ENCODE results near the gene PRKG1. TPM values are rescaled to one million over a fixed set of nuclear protein-coding genes. Genes with fewer than 3 reads are reported as not detected.

Gene PRKG1
- total and polyA plus RNA-seq, 2 of the 8 experiments (the other 6 are each of a cell fraction or from before 2014, with no cell fraction given) = 4.2 to 15.2 TPM

DNA sequence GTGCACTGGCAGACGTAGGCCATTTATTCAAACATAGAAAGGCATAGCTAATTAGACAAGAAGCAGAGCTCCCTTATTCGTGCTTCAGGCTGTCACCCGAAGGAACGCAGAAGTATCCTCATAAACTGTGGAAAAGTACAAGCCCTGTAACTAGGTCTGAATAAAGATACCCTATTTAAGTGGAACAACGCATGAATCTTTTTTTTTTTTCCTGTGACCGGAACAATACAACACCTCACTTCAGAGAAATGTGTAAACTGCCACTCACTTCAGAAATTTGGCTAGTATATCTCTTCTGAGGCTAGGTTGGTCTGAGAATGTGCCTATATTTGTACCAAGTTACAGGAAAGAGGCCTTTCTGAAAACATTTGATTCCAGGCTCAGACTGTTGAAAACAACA is 633.1 kb downstream of the PRKG1 start (continued):
- TF ChIP-seq, protein P1, sequence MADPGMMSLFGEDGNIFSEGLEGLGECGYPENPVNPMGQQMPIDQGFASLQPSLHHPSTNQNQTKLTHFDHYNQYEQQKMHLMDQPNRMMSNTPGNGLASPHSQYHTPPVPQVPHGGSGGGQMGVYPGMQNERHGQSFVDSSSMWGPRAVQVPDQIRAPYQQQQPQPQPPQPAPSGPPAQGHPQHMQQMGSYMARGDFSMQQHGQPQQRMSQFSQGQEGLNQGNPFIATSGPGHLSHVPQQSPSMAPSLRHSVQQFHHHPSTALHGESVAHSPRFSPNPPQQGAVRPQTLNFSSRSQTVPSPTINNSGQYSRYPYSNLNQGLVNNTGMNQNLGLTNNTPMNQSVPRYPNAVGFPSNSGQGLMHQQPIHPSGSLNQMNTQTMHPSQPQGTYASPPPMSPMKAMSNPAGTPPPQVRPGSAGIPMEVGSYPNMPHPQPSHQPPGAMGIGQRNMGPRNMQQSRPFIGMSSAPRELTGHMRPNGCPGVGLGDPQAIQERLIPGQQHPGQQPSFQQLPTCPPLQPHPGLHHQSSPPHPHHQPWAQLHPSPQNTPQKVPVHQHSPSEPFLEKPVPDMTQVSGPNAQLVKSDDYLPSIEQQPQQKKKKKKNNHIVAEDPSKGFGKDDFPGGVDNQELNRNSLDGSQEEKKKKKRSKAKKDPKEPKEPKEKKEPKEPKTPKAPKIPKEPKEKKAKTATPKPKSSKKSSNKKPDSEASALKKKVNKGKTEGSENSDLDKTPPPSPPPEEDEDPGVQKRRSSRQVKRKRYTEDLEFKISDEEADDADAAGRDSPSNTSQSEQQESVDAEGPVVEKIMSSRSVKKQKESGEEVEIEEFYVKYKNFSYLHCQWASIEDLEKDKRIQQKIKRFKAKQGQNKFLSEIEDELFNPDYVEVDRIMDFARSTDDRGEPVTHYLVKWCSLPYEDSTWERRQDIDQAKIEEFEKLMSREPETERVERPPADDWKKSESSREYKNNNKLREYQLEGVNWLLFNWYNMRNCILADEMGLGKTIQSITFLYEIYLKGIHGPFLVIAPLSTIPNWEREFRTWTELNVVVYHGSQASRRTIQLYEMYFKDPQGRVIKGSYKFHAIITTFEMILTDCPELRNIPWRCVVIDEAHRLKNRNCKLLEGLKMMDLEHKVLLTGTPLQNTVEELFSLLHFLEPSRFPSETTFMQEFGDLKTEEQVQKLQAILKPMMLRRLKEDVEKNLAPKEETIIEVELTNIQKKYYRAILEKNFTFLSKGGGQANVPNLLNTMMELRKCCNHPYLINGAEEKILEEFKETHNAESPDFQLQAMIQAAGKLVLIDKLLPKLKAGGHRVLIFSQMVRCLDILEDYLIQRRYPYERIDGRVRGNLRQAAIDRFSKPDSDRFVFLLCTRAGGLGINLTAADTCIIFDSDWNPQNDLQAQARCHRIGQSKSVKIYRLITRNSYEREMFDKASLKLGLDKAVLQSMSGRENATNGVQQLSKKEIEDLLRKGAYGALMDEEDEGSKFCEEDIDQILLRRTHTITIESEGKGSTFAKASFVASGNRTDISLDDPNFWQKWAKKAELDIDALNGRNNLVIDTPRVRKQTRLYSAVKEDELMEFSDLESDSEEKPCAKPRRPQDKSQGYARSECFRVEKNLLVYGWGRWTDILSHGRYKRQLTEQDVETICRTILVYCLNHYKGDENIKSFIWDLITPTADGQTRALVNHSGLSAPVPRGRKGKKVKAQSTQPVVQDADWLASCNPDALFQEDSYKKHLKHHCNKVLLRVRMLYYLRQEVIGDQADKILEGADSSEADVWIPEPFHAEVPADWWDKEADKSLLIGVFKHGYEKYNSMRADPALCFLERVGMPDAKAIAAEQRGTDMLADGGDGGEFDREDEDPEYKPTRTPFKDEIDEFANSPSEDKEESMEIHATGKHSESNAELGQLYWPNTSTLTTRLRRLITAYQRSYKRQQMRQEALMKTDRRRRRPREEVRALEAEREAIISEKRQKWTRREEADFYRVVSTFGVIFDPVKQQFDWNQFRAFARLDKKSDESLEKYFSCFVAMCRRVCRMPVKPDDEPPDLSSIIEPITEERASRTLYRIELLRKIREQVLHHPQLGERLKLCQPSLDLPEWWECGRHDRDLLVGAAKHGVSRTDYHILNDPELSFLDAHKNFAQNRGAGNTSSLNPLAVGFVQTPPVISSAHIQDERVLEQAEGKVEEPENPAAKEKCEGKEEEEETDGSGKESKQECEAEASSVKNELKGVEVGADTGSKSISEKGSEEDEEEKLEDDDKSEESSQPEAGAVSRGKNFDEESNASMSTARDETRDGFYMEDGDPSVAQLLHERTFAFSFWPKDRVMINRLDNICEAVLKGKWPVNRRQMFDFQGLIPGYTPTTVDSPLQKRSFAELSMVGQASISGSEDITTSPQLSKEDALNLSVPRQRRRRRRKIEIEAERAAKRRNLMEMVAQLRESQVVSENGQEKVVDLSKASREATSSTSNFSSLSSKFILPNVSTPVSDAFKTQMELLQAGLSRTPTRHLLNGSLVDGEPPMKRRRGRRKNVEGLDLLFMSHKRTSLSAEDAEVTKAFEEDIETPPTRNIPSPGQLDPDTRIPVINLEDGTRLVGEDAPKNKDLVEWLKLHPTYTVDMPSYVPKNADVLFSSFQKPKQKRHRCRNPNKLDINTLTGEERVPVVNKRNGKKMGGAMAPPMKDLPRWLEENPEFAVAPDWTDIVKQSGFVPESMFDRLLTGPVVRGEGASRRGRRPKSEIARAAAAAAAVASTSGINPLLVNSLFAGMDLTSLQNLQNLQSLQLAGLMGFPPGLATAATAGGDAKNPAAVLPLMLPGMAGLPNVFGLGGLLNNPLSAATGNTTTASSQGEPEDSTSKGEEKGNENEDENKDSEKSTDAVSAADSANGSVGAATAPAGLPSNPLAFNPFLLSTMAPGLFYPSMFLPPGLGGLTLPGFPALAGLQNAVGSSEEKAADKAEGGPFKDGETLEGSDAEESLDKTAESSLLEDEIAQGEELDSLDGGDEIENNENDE (IDR thresholded peaks at IDR 0.05; ENCODE audit: insufficient replicate concordance, low read length) = no peak
- TF ChIP-seq JUND (IDR thresholded peaks at IDR 0.05; ENCODE audit: low read length) = no peak
- TF ChIP-seq, protein P2, sequence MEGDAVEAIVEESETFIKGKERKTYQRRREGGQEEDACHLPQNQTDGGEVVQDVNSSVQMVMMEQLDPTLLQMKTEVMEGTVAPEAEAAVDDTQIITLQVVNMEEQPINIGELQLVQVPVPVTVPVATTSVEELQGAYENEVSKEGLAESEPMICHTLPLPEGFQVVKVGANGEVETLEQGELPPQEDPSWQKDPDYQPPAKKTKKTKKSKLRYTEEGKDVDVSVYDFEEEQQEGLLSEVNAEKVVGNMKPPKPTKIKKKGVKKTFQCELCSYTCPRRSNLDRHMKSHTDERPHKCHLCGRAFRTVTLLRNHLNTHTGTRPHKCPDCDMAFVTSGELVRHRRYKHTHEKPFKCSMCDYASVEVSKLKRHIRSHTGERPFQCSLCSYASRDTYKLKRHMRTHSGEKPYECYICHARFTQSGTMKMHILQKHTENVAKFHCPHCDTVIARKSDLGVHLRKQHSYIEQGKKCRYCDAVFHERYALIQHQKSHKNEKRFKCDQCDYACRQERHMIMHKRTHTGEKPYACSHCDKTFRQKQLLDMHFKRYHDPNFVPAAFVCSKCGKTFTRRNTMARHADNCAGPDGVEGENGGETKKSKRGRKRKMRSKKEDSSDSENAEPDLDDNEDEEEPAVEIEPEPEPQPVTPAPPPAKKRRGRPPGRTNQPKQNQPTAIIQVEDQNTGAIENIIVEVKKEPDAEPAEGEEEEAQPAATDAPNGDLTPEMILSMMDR (IDR thresholded peaks at IDR 0.05; ENCODE audit: control extremely low read depth in 1 of 3, insufficient read depth in 1 of 3, low read depth in 1 of 3, low read length in 3 of 3) = no peak
- TF ChIP-seq CBX8 (IDR thresholded peaks at IDR 0.05; ENCODE audit: borderline replicate concordance, low read depth, low read length) = no peak
- TF ChIP-seq FOSL1 (IDR thresholded peaks at IDR 0.05; ENCODE audit: insufficient read depth, low read depth, low read length) = no peak
- TF ChIP-seq, protein P3, sequence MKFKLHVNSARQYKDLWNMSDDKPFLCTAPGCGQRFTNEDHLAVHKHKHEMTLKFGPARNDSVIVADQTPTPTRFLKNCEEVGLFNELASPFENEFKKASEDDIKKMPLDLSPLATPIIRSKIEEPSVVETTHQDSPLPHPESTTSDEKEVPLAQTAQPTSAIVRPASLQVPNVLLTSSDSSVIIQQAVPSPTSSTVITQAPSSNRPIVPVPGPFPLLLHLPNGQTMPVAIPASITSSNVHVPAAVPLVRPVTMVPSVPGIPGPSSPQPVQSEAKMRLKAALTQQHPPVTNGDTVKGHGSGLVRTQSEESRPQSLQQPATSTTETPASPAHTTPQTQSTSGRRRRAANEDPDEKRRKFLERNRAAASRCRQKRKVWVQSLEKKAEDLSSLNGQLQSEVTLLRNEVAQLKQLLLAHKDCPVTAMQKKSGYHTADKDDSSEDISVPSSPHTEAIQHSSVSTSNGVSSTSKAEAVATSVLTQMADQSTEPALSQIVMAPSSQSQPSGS (IDR thresholded peaks at IDR 0.05; ENCODE audit: low read length) = no peak
- TF ChIP-seq GTF2F1 (IDR thresholded peaks at IDR 0.05; ENCODE audit: borderline replicate concordance, low read depth, low read length) = no peak

All from H1 (cell line).